Epithelial cell of umbilical artery (primary cell): Measurements from ENCODE around the gene OR4D5. TPM values are rescaled to one million over a fixed set of nuclear protein-coding genes. Genes with fewer than 3 reads are reported as not detected.

Source experiments
- total RNA-seq: library from RNA; depleted of rRNA; stranded (reverse); fragments of >200 nt; gene quantifications from 2 replicates; pipeline ENCODE4 v1.2.3, GENCODE V29; 2014

OR4D5 gene
- not detected in 2 replicates for total RNA-seq

GRCh38 chr11:123939317-123939716 lies at the start of gene OR4D5:
OR4D5 (plus strand) TSS chr11:123939617; CDS start chr11:123939617, 0 bp downstream.

GRCh38 chr11:123901867-123902266 lies 37.5 kb upstream of the OR4D5 start, which contains the start of gene OR8D4:
OR8D4 (plus strand) TSS chr11:123902167; CDS start chr11:123906432, 4,265 bp downstream.

GRCh38 chr11:123943738-123944137 lies 4.3 kb downstream of the OR4D5 start, which contains the start of gene OR6T1:
OR6T1 (minus strand) TSS chr11:123943838; CDS start chr11:123943838, 0 bp downstream.

GRCh38 chr11:123977731-123978347 lies 38.4 kb downstream of the OR4D5 start, which contains the start of gene OR10S1:
OR10S1 (minus strand) TSS chr11:123977781; CDS start chr11:123977664, 117 bp downstream.

Other genes with a start within 250 kb of the OR4D5 start
- 6.8 and 11.6 TPM in 2 replicates for gene ZNF202, start 198.0 kb upstream of the OR4D5 start, total RNA-seq
- gene OR6X1, start 185.1 kb upstream of the OR4D5 start, total RNA-seq: not detected in 2 replicates
- not detected in 2 replicates for gene OR6M1, start 133.3 kb upstream of the OR4D5 start, total RNA-seq
- not detected in 2 replicates for gene TMEM225, start 53.9 kb upstream of the OR4D5 start, total RNA-seq
- under 0.01 TPM in 1 of 2 replicates, not detected in the other for gene OR8D4, start 37.5 kb upstream of the OR4D5 start, total RNA-seq
- not detected in 2 replicates for gene OR6T1, start 4.2 kb downstream of the OR4D5 start, total RNA-seq
- not detected in 2 replicates for gene OR10S1, start 38.2 kb downstream of the OR4D5 start, total RNA-seq
- gene OR10G6, start 55.5 kb downstream of the OR4D5 start, total RNA-seq: not detected in 2 replicates
- not detected in 2 replicates for gene OR10G4, start 73.4 kb downstream of the OR4D5 start, total RNA-seq
- not detected in 2 replicates for gene OR10G9, start 83.4 kb downstream of the OR4D5 start, total RNA-seq
- not detected in 2 replicates for gene OR10G8, start 87.2 kb downstream of the OR4D5 start, total RNA-seq
- gene OR10G7, start 101.7 kb downstream of the OR4D5 start, total RNA-seq: not detected in 2 replicates
- gene VWA5A, start 175.8 kb downstream of the OR4D5 start, total RNA-seq: 13.7 and 18.5 TPM in 2 replicates
- not detected in 2 replicates for gene OR10D3, start 243.7 kb downstream of the OR4D5 start, total RNA-seq